ENCODE data around the gene PAX3.

The PAX3 gene

DNA sequence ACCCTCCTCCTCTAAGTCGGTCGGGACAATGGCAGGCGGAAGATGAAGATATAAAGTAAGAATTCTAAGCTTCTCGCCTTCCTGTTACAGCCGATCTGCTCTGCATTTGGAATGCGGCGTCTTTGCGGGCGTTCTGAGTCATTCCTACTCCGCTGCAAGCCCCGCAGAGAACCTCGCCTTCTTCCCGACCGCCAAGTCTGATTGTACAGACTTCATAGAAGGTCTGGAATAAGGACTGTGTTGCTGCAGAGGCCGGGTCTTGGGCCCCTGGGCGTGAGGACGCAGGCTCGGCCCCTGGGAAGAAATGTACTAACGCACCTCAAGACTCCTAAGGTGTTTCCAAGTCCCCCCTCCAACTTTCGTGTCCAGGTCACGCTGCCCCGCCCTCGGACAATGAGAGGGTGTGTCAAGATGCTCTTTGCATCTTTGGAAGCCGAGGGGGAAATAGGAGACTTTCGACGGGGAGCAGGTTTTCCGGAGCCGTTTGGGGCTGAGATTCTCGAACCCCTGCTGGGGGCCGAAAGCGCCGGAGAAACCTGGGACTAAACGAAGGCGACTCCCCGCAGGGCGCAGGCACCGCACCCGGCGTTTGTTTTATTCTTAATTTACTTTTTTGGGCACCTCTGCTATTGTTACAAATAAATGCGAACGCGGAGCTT, 12.7 kb upstream of the PAX3 start:
- no peak for DNase-seq

DNA sequence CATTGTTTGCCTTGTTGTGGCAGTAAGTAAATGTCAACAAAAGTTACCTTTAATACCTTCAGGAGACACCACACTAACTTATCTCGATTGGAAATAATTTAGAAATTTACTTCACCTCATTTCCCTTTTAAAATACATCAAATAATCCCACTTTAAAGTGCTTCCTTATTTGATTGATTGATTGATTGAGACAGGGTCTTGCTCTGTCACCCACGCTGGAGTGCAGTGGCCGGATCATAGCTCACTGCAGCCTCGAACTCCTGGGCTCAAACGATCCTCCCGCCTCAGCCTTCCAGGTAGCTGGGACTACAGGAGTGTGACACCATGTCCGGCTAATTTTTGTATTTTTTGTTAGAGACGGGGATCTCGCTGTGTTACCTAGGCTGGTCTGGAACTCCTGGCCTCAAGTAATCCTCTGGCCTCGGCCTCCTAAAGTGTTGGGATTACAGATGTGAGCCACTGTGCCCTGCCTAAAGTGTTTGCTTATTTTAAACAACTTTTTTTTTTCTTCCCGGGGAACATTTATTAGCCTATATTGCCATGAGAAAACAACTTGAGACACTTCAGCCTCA, 12.0 kb upstream of the PAX3 start:
- no peak for DNase-seq

DNA sequence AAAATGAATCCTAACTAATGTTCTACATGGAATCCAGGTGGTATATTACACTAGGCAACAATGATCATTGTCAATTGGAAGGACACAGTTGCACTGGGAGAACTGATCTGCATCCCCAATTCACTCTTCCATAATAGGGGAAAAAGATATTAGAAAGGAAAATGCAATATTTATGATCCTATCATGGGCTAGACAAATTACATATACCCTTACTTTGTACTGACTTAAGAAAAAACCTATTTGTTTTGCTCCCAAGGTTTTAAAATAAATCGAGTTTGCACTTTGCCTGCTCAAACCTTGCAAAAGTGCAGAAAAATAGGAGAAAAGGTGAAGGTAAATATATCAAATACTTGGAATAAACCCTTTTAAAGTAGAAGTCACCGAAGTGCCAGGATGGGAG, 11.0 kb upstream of the PAX3 start:
- no peak for DNase-seq

DNA sequence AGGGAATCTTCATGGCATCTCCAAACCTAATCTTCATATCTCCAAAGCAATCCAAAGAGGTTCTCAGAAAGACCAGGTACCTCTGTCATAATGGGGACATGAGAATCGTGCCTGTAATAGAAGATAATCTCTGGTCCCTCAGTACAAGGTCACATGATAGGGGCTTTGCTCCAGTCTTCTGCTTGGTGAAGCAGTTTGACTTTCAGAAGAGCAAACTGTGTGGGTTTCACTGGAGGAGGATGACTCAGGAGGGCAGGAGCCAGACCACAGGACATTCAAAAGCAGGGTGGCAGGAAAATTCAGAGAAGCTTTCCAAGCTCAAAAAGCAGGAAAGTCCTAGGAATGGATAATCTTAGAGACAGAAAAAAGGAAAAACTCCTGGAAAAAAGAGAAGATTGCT, 10.6 kb upstream of the PAX3 start:
- no peak for DNase-seq

DNA sequence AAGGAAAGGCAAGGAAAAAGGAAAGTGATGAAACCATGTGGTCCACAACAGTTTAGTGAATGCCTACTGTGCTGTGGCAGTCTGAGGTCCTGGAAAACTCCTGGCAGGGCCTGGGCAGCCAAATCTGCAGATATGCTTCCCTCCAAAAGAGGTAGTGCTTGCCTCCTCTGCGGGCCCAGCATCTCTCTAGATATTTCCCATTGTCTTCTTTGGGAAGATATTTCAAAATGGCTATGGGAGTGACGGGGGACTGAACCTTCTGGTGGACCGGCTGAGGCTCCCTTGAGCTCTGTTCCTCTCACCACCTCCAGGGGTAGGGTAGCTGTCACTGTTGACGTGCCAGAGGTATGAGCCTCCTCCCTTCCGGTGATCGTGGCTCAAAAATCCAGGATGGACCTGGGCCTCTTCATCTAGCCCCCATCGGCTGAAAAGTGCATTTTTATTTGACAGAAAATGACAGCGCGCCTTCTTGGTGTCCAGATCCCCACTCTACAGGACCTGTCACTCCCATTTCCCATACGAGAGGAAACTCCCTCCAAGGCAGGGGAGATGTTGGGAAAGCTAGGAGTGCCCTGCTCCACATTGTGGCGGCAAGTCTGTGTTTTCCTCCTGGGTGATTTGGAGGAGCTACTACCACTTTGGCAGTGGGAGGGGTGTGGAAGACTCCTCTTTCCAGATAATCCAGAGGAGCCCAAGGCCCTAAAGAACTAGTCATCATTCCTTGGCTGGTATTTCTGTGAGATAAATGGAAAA, 9.4 kb upstream of the PAX3 start:
- no peak for DNase-seq

DNA sequence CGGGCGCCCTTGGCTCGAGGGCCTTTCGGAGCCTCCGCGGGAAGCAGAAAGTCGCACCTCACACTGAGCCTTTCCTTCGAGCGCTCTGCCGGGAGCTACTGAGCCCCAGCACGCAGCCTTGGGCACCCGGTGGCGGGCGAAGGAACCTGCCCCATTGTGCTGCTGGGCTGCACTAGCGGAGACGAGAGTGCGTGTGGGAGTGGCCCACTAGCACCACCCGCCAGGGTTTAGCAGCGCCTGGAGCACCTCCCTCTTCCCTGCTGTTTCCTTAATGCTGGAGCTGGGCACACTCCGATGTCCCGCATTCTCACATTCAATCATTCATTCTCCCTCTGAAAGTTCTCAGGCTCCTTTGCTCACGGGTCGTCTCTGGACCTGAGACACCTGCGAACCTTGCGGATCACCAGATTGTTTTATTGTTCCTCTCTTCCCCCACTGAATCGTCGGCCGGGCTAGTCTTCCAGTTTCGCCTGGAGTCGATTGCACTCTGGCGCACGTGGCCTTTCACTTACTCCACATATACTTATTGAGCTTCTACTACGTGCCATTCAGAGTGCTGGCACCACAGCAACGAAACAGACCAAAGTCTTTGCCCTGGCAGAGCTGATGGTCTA, 8.5 kb upstream of the PAX3 start:
- no peak for DNase-seq

DNA sequence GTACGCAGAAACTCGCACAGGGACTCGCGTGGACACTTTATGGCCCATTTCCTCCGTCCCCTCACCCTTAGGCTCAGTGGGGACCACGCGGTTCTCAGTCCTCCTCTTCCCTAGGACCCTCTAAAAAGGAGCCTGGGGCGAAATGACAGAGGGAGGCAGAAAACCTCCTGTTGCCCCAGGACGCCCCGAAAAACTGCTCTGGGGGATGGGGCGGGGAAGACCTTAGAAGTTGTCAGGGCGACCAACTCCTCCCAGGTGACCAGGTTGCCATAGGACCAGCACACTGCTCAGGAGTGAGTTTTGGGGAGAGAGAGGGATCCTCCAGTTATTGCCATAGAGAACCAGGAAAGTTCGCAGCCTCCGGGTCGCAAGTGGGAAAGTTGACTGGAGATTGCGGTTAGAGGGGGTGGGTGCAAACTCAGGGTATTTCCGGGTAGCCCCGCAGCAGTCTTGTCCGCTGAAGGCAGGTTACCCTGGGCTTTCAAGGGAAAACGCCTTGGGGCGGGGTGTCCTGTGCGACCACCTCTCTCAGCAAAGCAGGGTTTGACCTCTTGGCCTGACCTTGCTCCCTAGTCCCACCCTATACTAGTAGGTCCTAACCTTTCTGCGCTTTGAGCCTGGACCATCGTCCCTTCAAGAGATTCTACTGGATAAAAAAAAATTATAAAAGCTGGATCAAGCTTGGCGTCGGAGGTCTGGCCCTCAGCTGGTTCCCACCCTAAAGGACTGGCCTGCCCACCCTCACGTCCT, 7.8 kb upstream of the PAX3 start:
- no peak for DNase-seq

DNA sequence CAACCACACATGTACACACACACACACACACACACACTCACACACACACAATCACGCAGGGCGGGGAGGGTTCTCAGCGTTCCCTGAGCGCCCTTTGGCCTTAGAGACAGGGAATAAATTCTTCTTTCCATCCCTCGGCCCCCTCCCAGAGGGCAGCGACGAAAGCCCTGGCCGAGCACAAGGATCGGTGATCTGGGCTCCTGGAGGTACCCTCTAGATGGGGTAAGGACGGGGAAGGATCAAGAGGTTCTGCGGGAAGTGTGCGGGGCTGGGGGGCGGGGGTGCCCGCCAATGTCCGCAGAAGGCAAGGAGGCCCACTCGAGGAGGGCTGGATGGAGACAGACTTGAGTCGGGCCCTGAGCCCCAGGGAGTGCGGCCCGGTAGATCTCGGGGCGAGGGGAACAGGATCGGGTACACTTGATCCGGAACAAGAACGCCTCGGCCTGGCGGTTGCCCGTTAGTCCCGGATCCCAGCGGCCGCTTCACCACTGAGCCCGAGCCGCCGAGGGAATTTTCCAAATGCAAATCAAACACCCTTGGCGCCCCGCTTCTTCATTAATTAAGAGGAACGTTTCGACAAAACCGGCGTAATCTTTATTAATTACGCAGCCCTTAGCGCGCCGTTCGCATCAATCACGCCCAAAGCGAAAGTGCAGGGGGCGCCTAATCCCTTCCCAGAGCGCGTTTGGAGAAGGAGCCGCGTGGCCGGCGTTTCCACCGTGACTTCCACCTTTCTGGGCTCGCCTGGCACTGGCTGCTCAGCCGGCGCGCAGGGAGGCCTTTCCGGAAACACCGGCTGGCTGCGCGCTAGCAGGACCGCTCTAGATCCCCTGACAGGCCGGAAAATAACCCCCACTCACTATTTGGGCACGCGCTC, 7.0 kb upstream of the PAX3 start:
- no peak for DNase-seq

DNA sequence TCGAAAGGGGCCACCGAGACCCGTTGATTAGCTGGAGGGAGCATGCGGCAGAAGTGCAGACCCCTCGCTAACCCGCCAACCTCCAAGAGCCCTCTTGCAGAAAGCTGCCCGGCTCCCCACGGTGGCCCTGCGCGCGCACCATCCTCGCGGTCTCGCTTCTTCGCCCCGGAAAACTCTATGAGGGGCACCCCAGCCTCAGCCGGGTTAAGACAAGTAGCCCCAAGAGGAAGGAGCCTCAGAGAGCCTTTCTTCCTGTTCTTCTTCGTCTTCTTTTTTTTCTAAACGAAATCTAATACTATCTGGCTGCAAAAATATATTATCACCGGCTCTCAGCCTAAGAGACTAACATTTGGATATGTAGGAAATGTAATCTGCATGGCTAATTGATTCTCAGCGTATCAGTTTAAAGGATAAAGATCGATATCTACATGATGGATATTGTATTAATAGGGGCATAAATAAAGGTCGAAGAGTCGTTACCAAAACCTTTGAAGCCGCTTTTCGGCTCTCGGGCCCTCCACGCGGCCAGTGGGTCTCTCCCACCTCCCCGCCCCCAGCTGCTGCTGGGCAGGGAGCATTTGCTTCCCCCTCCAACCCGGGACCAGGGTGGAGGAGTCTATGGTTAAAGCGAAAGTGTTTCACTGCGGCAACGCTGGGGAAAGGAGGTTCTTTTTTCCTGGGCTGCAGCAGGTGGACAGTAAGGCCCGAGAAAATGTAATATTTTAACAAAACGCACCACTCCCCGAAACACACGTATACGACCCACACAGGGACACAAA, 6.1 kb upstream of the PAX3 start:
- DNase-seq = no peak

DNA sequence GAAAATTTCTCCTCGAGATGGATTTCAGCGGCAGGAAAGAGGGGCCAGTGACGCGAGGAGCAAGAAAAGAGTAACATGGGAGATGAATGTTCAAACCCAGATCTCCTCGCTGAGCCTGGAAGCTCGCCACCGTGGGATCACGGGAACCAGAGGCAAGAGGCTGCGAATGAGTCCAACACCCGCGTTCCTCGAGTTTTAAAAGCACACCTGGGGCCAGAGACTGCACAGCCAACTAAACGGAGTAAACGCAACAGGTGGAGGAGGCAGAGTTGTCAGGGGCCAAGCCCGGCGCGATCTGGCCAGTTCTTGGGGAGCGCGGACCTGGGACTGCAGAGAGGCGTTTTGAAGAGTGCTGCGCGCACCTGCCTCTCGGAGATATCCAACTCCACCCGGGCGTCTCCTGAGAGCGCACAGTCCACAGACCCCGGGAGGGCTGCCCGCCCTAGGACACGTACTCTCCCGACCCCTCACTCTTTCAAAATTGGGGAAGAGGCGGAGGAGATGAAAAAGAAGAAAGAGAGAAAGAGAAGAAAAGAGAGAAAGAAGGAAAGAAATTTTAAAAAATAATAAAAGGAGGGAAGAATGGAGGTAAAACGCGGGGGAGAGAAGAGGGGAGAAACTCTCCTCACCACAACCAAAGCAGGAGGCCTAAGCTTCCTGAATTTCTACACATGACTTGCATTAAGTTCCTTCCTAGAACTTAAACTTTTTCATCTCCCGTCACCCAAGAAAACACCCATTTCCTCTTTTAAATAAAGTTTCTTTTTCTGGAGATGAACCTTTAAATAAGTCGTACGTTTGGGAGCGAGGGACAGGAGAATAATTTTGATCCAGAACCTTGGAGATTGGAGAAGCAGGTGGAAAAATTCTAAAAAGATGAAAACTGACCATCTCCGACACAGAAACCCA, 5.3 kb upstream of the PAX3 start:
- DNase-seq = no peak

DNA sequence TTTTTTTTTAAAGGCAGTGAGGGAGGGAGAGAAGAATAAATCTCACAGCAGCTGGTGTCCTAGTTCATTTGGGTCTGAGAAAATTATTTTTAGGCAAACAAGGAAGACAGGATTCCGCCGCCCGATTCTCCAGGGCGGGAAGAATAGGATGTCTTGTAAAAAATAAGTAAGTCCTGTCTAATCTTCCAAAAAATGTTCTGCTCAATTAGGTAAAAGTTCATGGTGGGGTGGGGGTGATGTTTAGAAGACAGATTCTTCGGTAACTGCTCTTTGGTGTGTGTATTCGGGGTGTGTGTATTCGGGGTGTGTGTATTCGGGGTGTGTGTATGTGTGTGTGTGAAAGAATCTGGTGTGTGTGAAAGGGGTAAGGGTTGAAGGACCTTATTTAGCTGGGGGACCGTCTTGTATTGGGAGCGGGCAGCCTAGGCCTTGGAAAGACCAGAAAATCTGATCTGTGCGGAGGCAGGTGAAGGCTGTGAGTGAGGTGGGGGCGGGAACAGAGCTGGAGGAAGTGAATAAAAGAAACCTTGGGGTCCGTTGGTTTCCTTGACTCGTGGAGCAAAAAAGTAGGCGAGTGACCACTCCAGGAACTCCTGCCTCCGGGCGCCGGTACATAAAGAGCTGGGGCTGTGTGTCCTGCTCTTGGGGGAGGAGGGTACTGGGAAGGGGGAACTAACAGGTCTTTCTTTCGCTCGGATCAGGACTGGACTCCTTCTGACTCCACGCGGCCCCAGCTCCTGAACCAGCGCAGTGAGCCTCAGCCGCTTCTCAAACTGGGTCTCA, 4.4 kb upstream of the PAX3 start:
- no peak for DNase-seq

DNA sequence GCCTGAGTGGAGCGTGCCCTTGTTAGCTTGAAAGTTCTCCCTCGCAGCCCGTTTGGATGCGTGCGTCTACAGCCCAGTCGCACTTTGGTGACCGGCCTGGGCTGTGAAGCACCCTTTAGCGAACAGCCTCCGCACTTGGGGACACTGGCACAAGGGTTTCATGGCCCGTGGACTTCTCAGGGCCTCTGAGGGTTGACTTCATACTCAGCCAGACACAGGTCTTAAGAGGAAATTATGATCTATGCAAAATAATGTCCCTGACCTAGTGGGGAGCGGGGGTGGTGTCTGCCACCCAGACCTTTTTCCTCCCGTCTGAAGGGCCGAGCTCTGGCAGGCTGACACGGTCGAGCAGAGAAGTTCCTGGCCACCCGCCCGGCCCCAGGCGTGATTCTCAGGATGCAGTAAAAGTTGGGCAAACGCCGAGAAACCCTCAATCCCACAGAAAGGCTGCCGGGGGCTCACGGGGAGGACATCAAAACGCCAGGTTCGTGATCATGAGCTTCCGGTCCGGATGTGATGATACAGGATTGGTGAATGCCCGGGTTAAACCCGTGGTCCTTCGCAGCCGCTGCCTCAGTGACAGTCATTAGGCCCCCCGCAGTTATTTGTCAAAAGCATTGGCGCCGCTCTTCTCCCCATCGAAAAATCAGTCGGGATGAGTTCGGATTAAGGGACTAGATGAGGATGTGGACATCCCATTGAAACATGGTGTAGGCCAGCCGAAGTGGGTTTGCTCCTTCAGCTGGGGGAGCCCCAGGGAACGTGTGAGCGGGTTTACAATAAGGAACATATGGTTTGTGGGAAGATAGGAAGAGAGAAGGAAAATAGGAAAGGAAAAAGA, 3.6 kb upstream of the PAX3 start:
- no peak for DNase-seq

DNA sequence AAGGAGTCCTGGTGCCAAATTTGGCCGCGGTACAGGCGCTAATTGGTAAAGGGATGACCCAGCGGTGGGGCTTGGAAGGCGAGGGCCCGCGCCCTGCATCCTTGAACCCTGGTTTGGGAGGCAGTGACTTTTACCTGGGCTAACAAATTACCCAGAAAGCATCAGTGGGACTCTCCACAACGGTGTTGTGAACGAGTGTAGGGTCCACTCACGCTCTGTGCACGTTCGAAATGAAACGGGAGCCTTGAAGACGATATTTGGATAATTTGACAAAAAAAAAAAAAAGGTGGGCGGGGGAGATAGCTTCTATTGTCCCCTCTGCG, 3.0 kb upstream of the PAX3 start:
- DNase-seq = no peak

DNA sequence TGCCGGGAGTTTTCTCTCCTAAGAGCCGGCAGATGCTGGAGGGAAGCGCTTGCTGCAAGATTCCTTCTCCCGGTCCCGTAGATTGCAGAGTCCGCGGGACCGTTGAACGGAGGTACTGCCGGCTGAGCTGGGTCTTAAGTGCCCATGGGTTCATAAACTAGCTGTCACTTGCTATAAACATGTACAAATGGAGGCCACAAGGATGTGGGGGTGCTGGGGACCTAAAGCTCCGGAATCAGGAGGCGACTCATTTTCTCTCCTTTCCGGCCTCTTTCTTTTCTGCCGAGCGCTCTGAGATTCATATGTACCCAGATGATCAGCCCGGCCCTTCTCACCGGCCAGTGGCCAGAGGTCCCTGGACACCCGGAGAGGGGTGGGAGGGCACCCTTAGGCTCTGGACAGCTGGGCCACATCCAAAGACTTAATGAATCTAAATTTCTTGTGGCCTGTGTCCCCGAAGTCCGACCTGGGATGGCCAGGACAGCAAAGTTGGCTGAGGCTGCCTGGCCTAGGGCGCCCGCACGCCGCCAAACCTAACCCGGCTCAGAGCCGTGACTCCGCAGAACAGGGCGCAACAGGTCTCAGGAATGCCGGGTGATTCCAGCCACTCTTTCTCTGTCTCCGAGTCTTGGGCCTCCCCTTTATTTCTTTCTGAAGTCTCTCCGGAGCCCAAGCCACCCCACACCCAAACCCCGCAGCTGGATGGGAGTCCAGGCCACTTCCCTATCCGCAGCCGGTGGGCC, 2.4 kb upstream of the PAX3 start:
- DNase-seq = no peak

DNA sequence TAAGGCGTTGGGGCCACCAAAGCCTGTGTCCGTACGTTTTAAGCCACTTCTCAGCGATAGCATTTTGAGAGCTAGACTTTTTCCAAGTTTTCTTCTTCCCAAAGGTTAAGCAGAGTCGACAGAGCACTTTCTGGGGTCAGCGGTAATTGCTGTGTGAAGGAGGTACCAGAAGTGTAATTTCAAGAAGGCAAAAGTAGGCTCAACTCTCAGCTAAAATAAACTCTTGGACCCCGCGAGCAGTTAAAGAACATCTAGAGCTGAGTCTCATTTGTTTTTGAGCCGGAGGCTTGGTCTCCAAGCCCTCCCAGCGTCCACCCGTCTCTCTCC, 1.9 kb upstream of the PAX3 start:
- DNase-seq = no peak

DNA sequence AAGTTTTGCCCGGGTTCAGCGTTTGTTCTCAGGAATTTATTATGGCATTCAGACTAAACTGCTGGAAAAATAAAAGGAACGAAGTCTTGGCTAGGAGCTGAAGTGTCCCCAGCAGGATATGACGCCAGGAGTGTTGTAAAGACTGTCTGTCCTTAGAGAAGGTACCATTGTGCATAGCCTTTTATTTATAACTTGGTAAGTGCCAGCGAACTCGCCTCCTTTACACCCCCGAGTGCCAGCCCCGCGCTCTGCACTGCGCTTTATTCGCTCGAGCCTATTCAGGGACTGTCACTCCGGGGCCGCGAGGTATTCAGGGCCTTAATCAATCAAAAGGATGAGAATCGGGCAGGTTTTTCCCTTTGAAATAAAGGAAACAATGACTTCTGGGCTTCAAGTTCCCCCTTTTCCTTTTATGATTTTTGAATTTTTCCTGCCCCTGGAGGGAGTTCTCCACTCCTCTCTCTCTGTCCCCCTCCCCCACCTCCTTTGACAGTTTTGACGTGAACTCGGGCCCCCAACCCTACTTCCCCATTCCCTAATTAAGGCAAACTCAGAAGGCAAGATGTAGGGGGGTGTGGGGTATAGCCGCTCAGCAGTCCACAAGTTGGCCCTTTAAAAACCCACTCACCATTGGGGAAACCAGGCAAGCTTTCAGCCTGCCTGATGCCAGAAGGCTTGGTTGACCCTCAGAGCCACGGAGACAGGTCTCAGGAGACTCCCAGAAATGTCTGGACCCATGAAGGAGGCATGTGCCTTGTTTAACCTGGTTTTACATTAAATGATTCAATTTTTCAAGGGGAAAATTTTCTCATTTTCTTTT, 1.3 kb upstream of the PAX3 start:
- no peak for DNase-seq
